ENCODE measurements around the gene JUP.

Gene JUP

GRCh38 chr17:41787021-41787418 lies 509 bp upstream of the JUP start:
- TF ChIP-seq PATZ1 (CRISPR knock-in tag; IDR thresholded peaks at IDR 0.05; ENCODE audit: borderline replicate concordance) (no peak), CSRNP3 (CRISPR knock-in tag; IDR thresholded peaks at IDR 0.05) (no peak), SNAI2 (CRISPR knock-in tag; IDR thresholded peaks at IDR 0.05) (no peak), TCF4 (CRISPR knock-in tag; IDR thresholded peaks at IDR 0.05; ENCODE audit: borderline replicate concordance) (no peak), ZC3H10 (CRISPR knock-in tag; IDR thresholded peaks at IDR 0.05) (no peak), TSHZ2 (CRISPR knock-in tag; IDR thresholded peaks at IDR 0.05) (no peak), ZNF565 (CRISPR knock-in tag; conservative IDR thresholded peaks at IDR 0.05; ENCODE audit: low read depth) (no peak), BACH2 (CRISPR knock-in tag; IDR thresholded peaks at IDR 0.05; ENCODE audit: borderline replicate concordance) (no peak), TOX (CRISPR knock-in tag; IDR thresholded peaks at IDR 0.05; ENCODE audit: borderline replicate concordance) (no peak), ZNF70 (CRISPR knock-in tag; IDR thresholded peaks at IDR 0.05) (no peak), ARNTL (CRISPR knock-in tag; IDR thresholded peaks at IDR 0.05; ENCODE audit: borderline replicate concordance, low read depth) (no peak), ZFP30 (CRISPR knock-in tag; IDR thresholded peaks at IDR 0.05) (no peak), PPARA (CRISPR knock-in tag; IDR thresholded peaks at IDR 0.05; ENCODE audit: borderline replicate concordance) (no peak), OSR1 (CRISPR knock-in tag; IDR thresholded peaks at IDR 0.05) (no peak), CSDC2 (CRISPR knock-in tag; IDR thresholded peaks at IDR 0.05) (no peak), POU6F1 (CRISPR knock-in tag; IDR thresholded peaks at IDR 0.05; ENCODE audit: borderline replicate concordance, low read depth) (no peak), ZFP3 (CRISPR knock-in tag; IDR thresholded peaks at IDR 0.05) (no peak), ESRRG (CRISPR knock-in tag; IDR thresholded peaks at IDR 0.05) (no peak)
- ATAC-seq, result no peak

GRCh38 chr17:41785859-41786226 lies 668 bp downstream of the JUP start:
- no peak for ATAC-seq
- TF ChIP-seq BACH2 (CRISPR knock-in tag; IDR thresholded peaks at IDR 0.05; ENCODE audit: borderline replicate concordance), result no peak
- TF ChIP-seq TOX (CRISPR knock-in tag; IDR thresholded peaks at IDR 0.05; ENCODE audit: borderline replicate concordance), result no peak
- TF ChIP-seq GLIS3 (CRISPR knock-in tag; IDR thresholded peaks at IDR 0.05), result no peak
- no peak for TF ChIP-seq PPARA (CRISPR knock-in tag; IDR thresholded peaks at IDR 0.05; ENCODE audit: borderline replicate concordance)
- TF ChIP-seq CSRNP3 (CRISPR knock-in tag; IDR thresholded peaks at IDR 0.05), result no peak
- no peak for TF ChIP-seq ZFP3 (CRISPR knock-in tag; IDR thresholded peaks at IDR 0.05)
- TF ChIP-seq TCF4 (CRISPR knock-in tag; IDR thresholded peaks at IDR 0.05; ENCODE audit: borderline replicate concordance), result no peak
- TF ChIP-seq ARNTL (CRISPR knock-in tag; IDR thresholded peaks at IDR 0.05; ENCODE audit: borderline replicate concordance, low read depth), result no peak
- TF ChIP-seq ZFP30 (CRISPR knock-in tag; IDR thresholded peaks at IDR 0.05), result no peak
- no peak for TF ChIP-seq CREB5 (CRISPR knock-in tag; IDR thresholded peaks at IDR 0.05; ENCODE audit: low read depth)
- no peak for TF ChIP-seq ZNF8 (CRISPR knock-in tag; IDR thresholded peaks at IDR 0.05)
- no peak for TF ChIP-seq POU6F1 (CRISPR knock-in tag; IDR thresholded peaks at IDR 0.05; ENCODE audit: borderline replicate concordance, low read depth)
- no peak for TF ChIP-seq ISL1 (CRISPR knock-in tag; IDR thresholded peaks at IDR 0.05)
- TF ChIP-seq ZNF70 (CRISPR knock-in tag; IDR thresholded peaks at IDR 0.05), result no peak
- TF ChIP-seq PATZ1 (CRISPR knock-in tag; IDR thresholded peaks at IDR 0.05; ENCODE audit: borderline replicate concordance), result no peak
- TF ChIP-seq RARB (CRISPR knock-in tag; IDR thresholded peaks at IDR 0.05), result no peak
- TF ChIP-seq OSR1 (CRISPR knock-in tag; IDR thresholded peaks at IDR 0.05), result no peak
